Lower leg skin (tissue), 3 donors: ENCODE results near the gene COL19A1.

Experiments
- POLR2A ChIP-seq, 2 donors: fragments of 450-650 bp; IDR thresholded peaks; one replicate each; pipeline ENCODE4 v1.6.1; 2016 to 2017; ENCODE audit warnings: antibody characterized with exemption in 2 of 2, mild to moderate bottlenecking in 1 of 2, moderate library complexity in 1 of 2
- TF ChIP-seq, protein P1 (sequence below), 3 donors: fragments of 450-650 bp; IDR thresholded peaks; one replicate each; pipeline ENCODE4 v1.5.1; 2016; ENCODE audit warnings: antibody characterized with exemption in 3 of 3, mild to moderate bottlenecking in 3 of 3, moderate library complexity in 2 of 3

- TF ChIP-seq, protein P1, sequence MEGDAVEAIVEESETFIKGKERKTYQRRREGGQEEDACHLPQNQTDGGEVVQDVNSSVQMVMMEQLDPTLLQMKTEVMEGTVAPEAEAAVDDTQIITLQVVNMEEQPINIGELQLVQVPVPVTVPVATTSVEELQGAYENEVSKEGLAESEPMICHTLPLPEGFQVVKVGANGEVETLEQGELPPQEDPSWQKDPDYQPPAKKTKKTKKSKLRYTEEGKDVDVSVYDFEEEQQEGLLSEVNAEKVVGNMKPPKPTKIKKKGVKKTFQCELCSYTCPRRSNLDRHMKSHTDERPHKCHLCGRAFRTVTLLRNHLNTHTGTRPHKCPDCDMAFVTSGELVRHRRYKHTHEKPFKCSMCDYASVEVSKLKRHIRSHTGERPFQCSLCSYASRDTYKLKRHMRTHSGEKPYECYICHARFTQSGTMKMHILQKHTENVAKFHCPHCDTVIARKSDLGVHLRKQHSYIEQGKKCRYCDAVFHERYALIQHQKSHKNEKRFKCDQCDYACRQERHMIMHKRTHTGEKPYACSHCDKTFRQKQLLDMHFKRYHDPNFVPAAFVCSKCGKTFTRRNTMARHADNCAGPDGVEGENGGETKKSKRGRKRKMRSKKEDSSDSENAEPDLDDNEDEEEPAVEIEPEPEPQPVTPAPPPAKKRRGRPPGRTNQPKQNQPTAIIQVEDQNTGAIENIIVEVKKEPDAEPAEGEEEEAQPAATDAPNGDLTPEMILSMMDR (IDR thresholded peaks at IDR 0.05), result no peak
- TF ChIP-seq POLR2A (IDR thresholded peaks at IDR 0.05), result no peak
Measured at GRCh38 chr6:69948479-69949114, 82.2 kb downstream of the COL19A1 start.
